HCT116 (cell line): Measurements from ENCODE around the gene EIF6. TPM values are rescaled to one million over a fixed set of nuclear protein-coding genes. Genes with fewer than 3 reads are reported as not detected.
A peak's percentile ranks its signal among the peaks of the same experiment; 100 is the strongest.

Experiments used
- ATAC-seq: fragments of 200-7000 bp; cut with Tn5 transposase; 2 replicates; pipeline ENCODE4 v1.9.1; 2020; ENCODE audit warnings: mild to moderate bottlenecking, moderate library complexity
- BruUV-seq: library from RNA; stranded (reverse); fragments of 400-500 nt; replicated peaks from 2 replicates; lab custom pipeline; 2021; lab: Mats Ljungman, UMichigan
- CTCF ChIA-PET: fragments of 300-600 bp; sonication (Branson Sonifier 250); formaldehyde crosslinking; loops from one replicate; lab custom pipeline; 2021; ENCODE audit warnings: antibody characterized with exemption; lab: Charles Lee
- POLR2A ChIA-PET: fragments of 300-600, 350-600 bp; sonication (Branson Sonifier 250); formaldehyde crosslinking; loops from one replicate; lab custom pipeline; 2021; ENCODE audit warnings: antibody characterized with exemption; lab: Charles Lee
- RAD21 ChIA-PET, 2 experiments: fragments of 300-600 bp; sonication (Branson Sonifier 250); formaldehyde crosslinking; loops; one replicate each; lab custom pipeline; 2023; ENCODE audit warnings: low total read pairs in 2 of 2; ENCODE audit not compliant: uncharacterized antibody in 2 of 2, unreplicated experiment in 2 of 2, low non-redundant PET in 1 of 2; lab: Charles Lee
- DNase-seq: peaks from one replicate; pipeline ENCODE4 v3.0.0-alpha.2; 2010; ENCODE audit warnings: low read depth, low spot score
- H2AFZ ChIP-seq: fragments of 200-600 bp; shearing (Covaris generic), sonication (generic); 2 replicates; pipeline ENCODE4 v1.6.1; 2017; ENCODE audit warnings: low read depth, mixed run types, mixed read lengths, antibody characterized with exemption, low read length; ENCODE audit not compliant: poor library complexity, severe bottlenecking
- H3K27ac ChIP-seq: 2 replicates; pipeline ENCODE4 v1.5.1; 2012; ENCODE audit warnings: low read depth, low read length
- H3K27me3 ChIP-seq: fragments of 200-600 bp; sonication (generic); 2 replicates; pipeline ENCODE4 v1.6.1; 2016; ENCODE audit warnings: mixed run types, low read length, mixed read lengths; ENCODE audit not compliant: insufficient read depth
- H3K36me3 ChIP-seq, 2 experiments: fragments of 200-500 bp in 1 of 2; fragments of 200-600 bp in 1 of 2; sonication (Bioruptor generic) in 1 of 2; sonication (generic) in 1 of 2; 2 replicates each; pipeline versions ENCODE4 v1.5.1 to v1.6.1; 2014 to 2016; ENCODE audit warnings: low read length in 2 of 2, inconsistent platforms in 1 of 2, mixed read lengths in 1 of 2, mixed run types in 1 of 2; ENCODE audit not compliant: insufficient read depth in 2 of 2, control insufficient read depth in 1 of 2
- H3K4me1 ChIP-seq, 2 experiments: fragments of 200-600 bp in 1 of 2; sonication (generic) in 1 of 2; 2 replicates each; pipeline versions ENCODE4 v1.5.1 to v1.6.1; 2012 to 2017; ENCODE audit warnings: low read length in 2 of 2, inconsistent platforms in 1 of 2, mild to moderate bottlenecking in 1 of 2, mixed read lengths in 1 of 2, mixed run types in 1 of 2, moderate library complexity in 1 of 2; ENCODE audit not compliant: insufficient read depth in 2 of 2, control insufficient read depth in 1 of 2
- H3K4me2 ChIP-seq: fragments of 200-600 bp; sonication (generic); 2 replicates; pipeline ENCODE4 v1.6.1; 2017; ENCODE audit warnings: mixed run types, low read length, mixed read lengths
- H3K4me3 ChIP-seq, 2 experiments: fragments of 200-600 bp in 1 of 2; sonication (generic) in 1 of 2; replicated peaks in 1 of 2; 2 replicates each; pipeline ENCODE4 v1.5.1; 2011 to 2016; ENCODE audit warnings: low read length in 2 of 2, control low read depth in 1 of 2, low read depth in 1 of 2, mild to moderate bottlenecking in 1 of 2, mixed read lengths in 1 of 2, mixed run types in 1 of 2
- H3K79me2 ChIP-seq: fragments of 200-600 bp; sonication (generic); 2 replicates; pipeline ENCODE4 v1.6.1; 2017; ENCODE audit warnings: mild to moderate bottlenecking, mixed run types, low read length, moderate library complexity, mixed read lengths; ENCODE audit not compliant: insufficient read depth
- H3K9ac ChIP-seq: fragments of 200-600 bp; sonication (generic); 2 replicates; pipeline ENCODE4 v1.6.1; 2016; ENCODE audit warnings: low read length, mixed read lengths
- H3K9me2 ChIP-seq: fragments of 200-600 bp; sonication (generic), shearing (Covaris generic); 2 replicates; pipeline ENCODE4 v1.6.1; 2017; ENCODE audit warnings: mixed run types, mild to moderate bottlenecking, moderate library complexity; ENCODE audit not compliant: insufficient read depth
- H3K9me3 ChIP-seq, 2 experiments: fragments of 200-500 bp in 1 of 2; fragments of 200-600 bp in 1 of 2; sonication (Bioruptor generic) in 1 of 2; sonication (generic) in 1 of 2; 2 replicates each; pipeline ENCODE4 v1.6.1; 2014 to 2017; ENCODE audit warnings: low read length in 2 of 2, mixed read lengths in 2 of 2, inconsistent platforms in 1 of 2, low read depth in 1 of 2, mild to moderate bottlenecking in 1 of 2, mixed run types in 1 of 2, moderate library complexity in 1 of 2; ENCODE audit not compliant: control insufficient read depth in 1 of 2, insufficient read depth in 1 of 2
- H4K20me1 ChIP-seq: fragments of 200-600 bp; sonication (generic), shearing (Covaris generic); 2 replicates; pipeline ENCODE4 v1.6.1; 2017; ENCODE audit warnings: mixed run types, mild to moderate bottlenecking, moderate library complexity; ENCODE audit not compliant: insufficient read depth
- ATF3 ChIP-seq: IDR thresholded peaks from 2 replicates; pipeline ENCODE4 v1.6.1; 2012
- CBX3 ChIP-seq: IDR thresholded peaks from 2 replicates; pipeline ENCODE4 v1.6.1; 2012; ENCODE audit warnings: low read depth
- CEBPB ChIP-seq: IDR thresholded peaks from 2 replicates; pipeline ENCODE4 v1.6.1; 2012; ENCODE audit warnings: low read depth
- CTCF ChIP-seq, 3 experiments: fragments of 200-600 bp in 1 of 3; sonication (generic) in 1 of 3; IDR thresholded peaks in 2 of 3; conservative IDR thresholded peaks in 1 of 3; 2 replicates each; pipeline ENCODE4 v1.5.1; 2012 to 2017; ENCODE audit warnings: low read depth in 2 of 3, low read length in 2 of 3, antibody characterized with exemption in 1 of 3, borderline replicate concordance in 1 of 3, control low read depth in 1 of 3, mild to moderate bottlenecking in 1 of 3, mixed read lengths in 1 of 3, mixed run types in 1 of 3, moderate library complexity in 1 of 3; ENCODE audit not compliant: insufficient read depth in 1 of 3
- EGR1 ChIP-seq: IDR thresholded peaks from 2 replicates; pipeline ENCODE4 v1.6.1; 2012; ENCODE audit warnings: low read depth
- ELF1 ChIP-seq: IDR thresholded peaks from 2 replicates; pipeline ENCODE4 v1.6.1; 2012; ENCODE audit warnings: low read depth, borderline replicate concordance
- EZH2 ChIP-seq: fragments of 200-600 bp; sonication (generic); IDR thresholded peaks from 2 replicates; pipeline ENCODE4 v1.6.1; 2017; ENCODE audit warnings: antibody characterized with exemption, mixed run types
- EZH2phosphoT487 ChIP-seq: fragments of 200-600 bp; IDR thresholded peaks from 2 replicates; pipeline ENCODE4 v1.6.1; 2018; ENCODE audit warnings: antibody characterized with exemption, borderline replicate concordance
- FOSL1 ChIP-seq: IDR thresholded peaks from 2 replicates; pipeline ENCODE4 v1.6.1; 2012; ENCODE audit warnings: low read depth
- JUND ChIP-seq: IDR thresholded peaks from 2 replicates; pipeline ENCODE4 v1.6.1; 2012
- POLR2A ChIP-seq: IDR thresholded peaks from 2 replicates; pipeline ENCODE4 v1.7.0; 2011; ENCODE audit warnings: borderline replicate concordance; ENCODE audit not compliant: insufficient read depth, insufficient read length; ENCODE audit errors: extremely low read depth
- POLR2AphosphoS5 ChIP-seq: IDR thresholded peaks from 2 replicates; pipeline ENCODE4 v1.6.1; 2011; ENCODE audit warnings: mild to moderate bottlenecking, low read depth, low read length, moderate library complexity
- RAD21 ChIP-seq: IDR thresholded peaks from 2 replicates; pipeline ENCODE4 v1.6.1; 2012; ENCODE audit warnings: low read depth, mild to moderate bottlenecking
- REST ChIP-seq: IDR thresholded peaks from 2 replicates; pipeline ENCODE4 v1.6.1; 2012; ENCODE audit warnings: low read depth
- SIN3A ChIP-seq: IDR thresholded peaks from 2 replicates; pipeline ENCODE4 v1.6.1; 2012; ENCODE audit warnings: low read depth
- SP1 ChIP-seq: IDR thresholded peaks from 2 replicates; pipeline ENCODE4 v1.6.1; 2012; ENCODE audit warnings: low read depth
- TCF7L2 ChIP-seq: IDR thresholded peaks from 2 replicates; pipeline ENCODE4 v1.7.0; 2011; ENCODE audit warnings: borderline replicate concordance, inconsistent platforms; ENCODE audit not compliant: insufficient read depth, insufficient read length; ENCODE audit errors: extremely low read depth
- YY1 ChIP-seq: IDR thresholded peaks from 2 replicates; pipeline ENCODE4 v1.6.1; 2011; ENCODE audit warnings: low read length, low read depth, moderate library complexity, mild to moderate bottlenecking; ENCODE audit not compliant: insufficient replicate concordance; ENCODE audit errors: extremely low read depth
- ZBTB33 ChIP-seq: IDR thresholded peaks from 2 replicates; pipeline ENCODE4 v1.6.1; 2011; ENCODE audit warnings: mild to moderate bottlenecking, low read length, moderate library complexity; ENCODE audit not compliant: insufficient replicate concordance; ENCODE audit errors: extremely low read depth
- ZFX ChIP-seq: fragments of 450-650 bp; IDR thresholded peaks from 2 replicates; pipeline ENCODE4 v1.6.1; 2017
- intact Hi-C: fragments of 100-400 bp; cut with micrococcal nuclease; formaldehyde crosslinking; loops from 2 replicates; pipeline ENCODE4 v1.10.0; 2022
- total RNA-seq: library from RNA; stranded (reverse); gene quantifications from one replicate; pipeline ENCODE4 v1.2.1, GENCODE V29; 2021; ENCODE audit not compliant: unreplicated experiment

The EIF6 gene
- total RNA-seq, 1 experiment from 2014 or later = 209 TPM

- Histone ChIP-seq H4K20me1 (no peaks in the 10 kb centered on the region), H3K4me1 (peaks cover 47 to 64% of the 10 kb centered on the region in 2 experiments), H3K9ac (no peak overlapping the region; the same call in 1 of the 2 replicates), H3K27ac (0 out of 2 replicates have a peak overlapping the region, but pooled peaks have one; percentile 63), H3K36me3 (no peaks in the 10 kb centered on the region), H3K79me2 (no peaks in the 10 kb centered on the region), H2AFZ (no peak overlapping the region), H3K9me2 (no peaks in the 10 kb centered on the region), H3K4me3 (no peak overlapping the region), H3K4me2 (peak overlapping the region; percentile 64; the same call in 1 of the 2 replicates), H3K27me3 (no peaks in the 10 kb centered on the region), H3K9me3 (no peaks in the 10 kb centered on the region)
- RAD21 ChIA-PET = interaction anchor here in 1 of 2 experiments (4.3 kb wide), 1 partner anchor 23 kb away, joined by 26 read pairs; no protein-coding TSS in a partner anchor
- POLR2A ChIA-PET = no interaction called here
- DNase-seq (no peak), ATAC-seq (no peak)
- no TSS peak for BruUV-seq
- CTCF ChIA-PET = interaction anchor here (1.5 to 4.6 kb wide), 3 partner anchors 10 to 22 kb away, joined by 3 to 108 read pairs (median 24); no protein-coding TSS in a partner anchor
- intact Hi-C loops = no loop called here
- TF ChIP-seq CBX3 = no peak
- TF ChIP-seq CTCF (IDR thresholded peaks at IDR 0.05 in 2 of 3, conservative IDR thresholded peaks at IDR 0.05 in 1 of 3; ENCODE audit: borderline replicate concordance in 1 of 3, insufficient read depth in 1 of 3, low read depth in 2 of 3, low read length in 2 of 3) = no peak
- no peak for TF ChIP-seq CEBPB
- TF ChIP-seq EZH2 = no peak
- no peak for TF ChIP-seq SP1
- TF ChIP-seq EGR1 = no peak
- TF ChIP-seq ELF1 = no peak
- TF ChIP-seq ZBTB33 = no peak
- no peak for TF ChIP-seq REST
- TF ChIP-seq FOSL1 = no peak
- TF ChIP-seq JUND = no peak
- no peak for TF ChIP-seq RAD21
- TF ChIP-seq TCF7L2 = no peak
- no peak for TF ChIP-seq ATF3
- no peak for TF ChIP-seq EZH2phosphoT487
- no peak for TF ChIP-seq POLR2AphosphoS5
- no peak for TF ChIP-seq ZFX
- no peak for TF ChIP-seq SIN3A
- no peak for TF ChIP-seq POLR2A
- no peak for TF ChIP-seq YY1
Observed at GRCh38 chr20:35328095-35328685, 43.6 kb upstream of the EIF6 start.
